ENCODE data around the gene DEFB116.
A peak's percentile ranks its signal among the peaks of the same experiment; 100 is the strongest.

DEFB116 gene

GRCh38 chr20:31274441-31274840 lies 33.9 kb downstream of the DEFB116 start:
- no peak overlapping the region for H3K4me3 ChIP-seq (ENCODE audit: low read depth, low read length)
- TF ChIP-seq CTCF (IDR thresholded peaks at IDR 0.05; ENCODE audit: borderline replicate concordance, insufficient read depth, low read depth, low read length) = no peak

- peak; percentile 54 for TF ChIP-seq CTCF (IDR thresholded peaks at IDR 0.05; ENCODE audit: borderline replicate concordance, insufficient read depth, low read depth, low read length)
These were observed 48.0 kb downstream of the DEFB116 start for GRCh38 chr20:31260326-31260932.

GRCh38 chr20:31257364-31257763 lies 51.0 kb downstream of the DEFB116 start, which contains the start of gene DEFB115:
DEFB115 (plus strand) TSS chr20:31257664; CDS start chr20:31257664, 0 bp downstream.
- no peak within 1 kb of the TSS for H3K4me3 ChIP-seq (ENCODE audit: low read depth, low read length)
- no peak for TF ChIP-seq CTCF (IDR thresholded peaks at IDR 0.05; ENCODE audit: borderline replicate concordance, insufficient read depth, low read depth, low read length)

More at GRCh38 chr20:31260326-31260932, 48.0 kb downstream of the DEFB116 start:
- H3K4me3 ChIP-seq (ENCODE audit: low read depth, low read length) = no peak overlapping the region

- no peak for TF ChIP-seq CTCF (IDR thresholded peaks at IDR 0.05; ENCODE audit: borderline replicate concordance, insufficient read depth, low read depth, low read length)
- no peak overlapping the region for H3K4me3 ChIP-seq (ENCODE audit: low read depth, low read length)
These were observed 51.4 kb downstream of the DEFB116 start for GRCh38 chr20:31256959-31257358.
